PC-9 (cell line): ENCODE results near the gene NKAIN2.

ENCODE experiments used
- CTCF ChIP-seq: fragments of 200-600 bp; sonication (generic); conservative IDR thresholded peaks from 2 replicates; pipeline ENCODE4 v1.6.1; 2017; ENCODE audit warnings: mixed run types, antibody characterized with exemption, mild to moderate bottlenecking, moderate library complexity
- EZH2 ChIP-seq: fragments of 200-600 bp; sonication (generic); IDR thresholded peaks from 2 replicates; pipeline ENCODE4 v1.8.0; 2017; ENCODE audit warnings: antibody characterized with exemption, low read depth

- TF ChIP-seq CTCF (no peak), EZH2 (no peak)
Measured at GRCh38 chr6:124283486-124283885, 479.8 kb downstream of the NKAIN2 start.
